ENCODE results near the gene CHRNA4. TPM values are rescaled to one million over a fixed set of nuclear protein-coding genes. Genes with fewer than 3 reads are reported as not detected.

The CHRNA4 gene
- total RNA-seq, 1 donor from 2014 or later, result 165 TPM

DNA sequence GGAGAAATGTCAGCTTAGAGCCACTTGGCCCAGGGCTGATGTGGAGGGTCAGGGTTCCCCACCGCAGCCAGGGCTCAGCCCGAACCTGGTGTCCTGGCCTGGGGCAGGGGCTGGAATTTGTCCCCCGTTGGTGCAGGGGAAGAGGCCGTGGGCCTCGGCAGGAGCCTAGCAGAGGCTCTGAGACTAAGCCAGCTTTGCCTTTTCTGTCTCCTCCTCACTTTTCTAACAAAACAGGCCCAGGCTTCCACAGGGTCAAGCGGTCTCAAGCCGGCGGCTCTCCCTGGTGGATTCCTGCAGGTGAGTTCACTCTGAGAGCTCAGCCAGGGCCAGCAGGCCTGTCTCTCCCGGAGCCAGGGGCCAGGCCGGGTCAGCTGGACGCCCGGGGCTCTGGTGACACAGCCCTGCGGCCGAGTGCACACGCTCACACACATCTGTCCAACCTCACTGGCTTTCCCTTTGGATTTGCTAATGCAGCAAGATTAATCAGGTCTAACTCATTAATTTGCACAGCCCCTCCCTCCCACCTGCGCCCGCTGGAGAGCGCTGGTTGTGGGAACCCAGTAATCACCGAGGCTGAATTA, 2.9 kb upstream of the CHRNA4 start:
- H3K27ac Mint-ChIP-seq (ENCODE audit: unreplicated experiment), result peak overlapping the region; percentile 55
- peaks cover 8% of the 10 kb centered on the region for H3K9me3 Mint-ChIP-seq (ENCODE audit: unreplicated experiment)
- no peaks in the 10 kb centered on the region for H3K36me3 Mint-ChIP-seq (ENCODE audit: unreplicated experiment)
- H3K27me3 Mint-ChIP-seq (ENCODE audit: unreplicated experiment), result peaks cover 16% of the 10 kb centered on the region
- TF ChIP-seq, protein P1, sequence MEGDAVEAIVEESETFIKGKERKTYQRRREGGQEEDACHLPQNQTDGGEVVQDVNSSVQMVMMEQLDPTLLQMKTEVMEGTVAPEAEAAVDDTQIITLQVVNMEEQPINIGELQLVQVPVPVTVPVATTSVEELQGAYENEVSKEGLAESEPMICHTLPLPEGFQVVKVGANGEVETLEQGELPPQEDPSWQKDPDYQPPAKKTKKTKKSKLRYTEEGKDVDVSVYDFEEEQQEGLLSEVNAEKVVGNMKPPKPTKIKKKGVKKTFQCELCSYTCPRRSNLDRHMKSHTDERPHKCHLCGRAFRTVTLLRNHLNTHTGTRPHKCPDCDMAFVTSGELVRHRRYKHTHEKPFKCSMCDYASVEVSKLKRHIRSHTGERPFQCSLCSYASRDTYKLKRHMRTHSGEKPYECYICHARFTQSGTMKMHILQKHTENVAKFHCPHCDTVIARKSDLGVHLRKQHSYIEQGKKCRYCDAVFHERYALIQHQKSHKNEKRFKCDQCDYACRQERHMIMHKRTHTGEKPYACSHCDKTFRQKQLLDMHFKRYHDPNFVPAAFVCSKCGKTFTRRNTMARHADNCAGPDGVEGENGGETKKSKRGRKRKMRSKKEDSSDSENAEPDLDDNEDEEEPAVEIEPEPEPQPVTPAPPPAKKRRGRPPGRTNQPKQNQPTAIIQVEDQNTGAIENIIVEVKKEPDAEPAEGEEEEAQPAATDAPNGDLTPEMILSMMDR (IDR thresholded peaks at IDR 0.05; ENCODE audit: partially characterized antibody, unreplicated experiment), result no peak
- H3K4me1 Mint-ChIP-seq (ENCODE audit: low read depth, unreplicated experiment), result peaks cover 25% of the 10 kb centered on the region
- peak overlapping the region; percentile 69 for H3K4me3 Mint-ChIP-seq (ENCODE audit: unreplicated experiment)
- DNase-seq, result peak; percentile 50

DNA sequence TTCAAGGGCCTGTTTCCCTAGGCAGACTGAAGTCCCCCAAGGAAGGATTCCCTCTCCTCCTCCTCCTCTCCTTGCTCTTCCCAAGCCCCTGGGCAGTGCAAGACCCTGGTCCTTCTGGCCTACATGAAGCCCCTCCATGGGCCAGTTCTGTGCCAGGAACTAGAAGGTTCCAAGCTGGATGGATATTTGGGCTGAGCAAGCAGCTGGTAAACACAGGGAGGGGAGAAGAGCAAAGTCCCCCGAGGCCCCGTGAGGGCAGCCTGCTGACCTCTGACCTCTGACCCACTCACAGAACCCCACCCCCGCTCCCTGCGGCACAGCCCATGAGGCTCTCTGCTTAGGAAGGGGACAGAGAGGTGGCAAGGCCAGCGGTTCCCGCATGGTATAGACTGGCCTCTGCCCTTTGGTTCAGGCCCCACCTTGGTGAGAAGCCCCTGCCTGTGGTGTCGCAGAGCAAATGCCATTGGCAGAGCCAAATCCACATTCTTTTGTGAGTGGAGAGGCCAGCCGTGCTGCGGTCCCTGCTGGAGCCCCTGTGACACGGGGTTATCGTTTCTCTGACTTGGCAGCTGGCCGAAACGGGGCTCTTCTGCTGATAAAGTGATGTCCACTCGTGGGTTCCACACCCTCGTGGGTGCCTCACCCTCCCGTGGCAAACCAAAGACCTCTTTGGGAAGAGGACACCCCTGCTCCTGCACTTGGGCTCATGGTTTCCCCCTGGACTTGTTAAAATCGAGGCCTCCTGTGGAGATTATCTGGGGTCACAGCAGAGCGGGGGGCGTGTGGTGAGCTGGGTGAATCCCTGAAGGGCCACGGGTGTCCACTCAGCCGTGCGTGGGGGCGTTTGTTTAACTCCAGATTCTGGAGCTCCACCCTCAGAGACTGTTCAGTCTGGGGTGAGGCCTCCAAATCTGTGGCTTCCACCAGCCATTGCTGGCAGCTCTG, 2.1 kb upstream of the CHRNA4 start:
- Mint-ChIP-seq H3K9me3 (ENCODE audit: unreplicated experiment) (peaks cover 8% of the 10 kb centered on the region), H3K27me3 (ENCODE audit: unreplicated experiment) (peaks cover 16% of the 10 kb centered on the region), H3K27ac (ENCODE audit: unreplicated experiment) (peak overlapping the region; percentile 78), H3K4me3 (ENCODE audit: unreplicated experiment) (peak overlapping the region; percentile 52), H3K4me1 (ENCODE audit: low read depth, unreplicated experiment) (peaks cover 23% of the 10 kb centered on the region), H3K36me3 (ENCODE audit: unreplicated experiment) (no peaks in the 10 kb centered on the region)
- DNase-seq, result peak; percentile 25
- TF ChIP-seq, protein P1 (IDR thresholded peaks at IDR 0.05; ENCODE audit: partially characterized antibody, unreplicated experiment), result no peak

DNA sequence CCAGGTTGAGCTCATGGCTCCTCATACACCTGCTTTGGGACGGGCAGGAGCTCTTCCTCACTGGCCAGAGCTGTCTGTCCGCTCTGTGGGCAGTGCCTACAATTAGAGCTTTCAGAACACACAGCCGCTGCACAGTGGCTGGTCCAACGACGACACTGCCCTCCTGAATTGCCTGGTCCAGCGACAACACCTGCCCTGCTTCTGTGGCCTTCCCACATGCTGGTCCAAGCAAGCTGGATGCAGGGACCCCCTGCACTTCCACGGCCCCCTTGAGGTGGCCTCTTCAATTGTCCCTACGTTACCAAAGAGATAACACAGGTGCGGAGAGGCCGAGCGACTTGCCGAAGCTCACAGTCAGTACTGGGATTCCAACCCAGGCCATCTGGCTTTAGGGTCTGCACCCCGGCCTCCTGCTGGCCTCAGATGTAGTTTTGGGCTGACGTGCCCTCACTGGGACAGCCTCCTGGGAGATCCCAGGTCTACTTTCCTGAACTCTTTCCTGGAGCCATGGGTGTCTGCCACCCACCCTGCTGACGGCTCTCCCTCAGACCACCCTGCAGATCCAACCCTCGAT, 1.4 kb upstream of the CHRNA4 start:
- TF ChIP-seq, protein P1 (IDR thresholded peaks at IDR 0.05; ENCODE audit: partially characterized antibody, unreplicated experiment), result no peak

DNA sequence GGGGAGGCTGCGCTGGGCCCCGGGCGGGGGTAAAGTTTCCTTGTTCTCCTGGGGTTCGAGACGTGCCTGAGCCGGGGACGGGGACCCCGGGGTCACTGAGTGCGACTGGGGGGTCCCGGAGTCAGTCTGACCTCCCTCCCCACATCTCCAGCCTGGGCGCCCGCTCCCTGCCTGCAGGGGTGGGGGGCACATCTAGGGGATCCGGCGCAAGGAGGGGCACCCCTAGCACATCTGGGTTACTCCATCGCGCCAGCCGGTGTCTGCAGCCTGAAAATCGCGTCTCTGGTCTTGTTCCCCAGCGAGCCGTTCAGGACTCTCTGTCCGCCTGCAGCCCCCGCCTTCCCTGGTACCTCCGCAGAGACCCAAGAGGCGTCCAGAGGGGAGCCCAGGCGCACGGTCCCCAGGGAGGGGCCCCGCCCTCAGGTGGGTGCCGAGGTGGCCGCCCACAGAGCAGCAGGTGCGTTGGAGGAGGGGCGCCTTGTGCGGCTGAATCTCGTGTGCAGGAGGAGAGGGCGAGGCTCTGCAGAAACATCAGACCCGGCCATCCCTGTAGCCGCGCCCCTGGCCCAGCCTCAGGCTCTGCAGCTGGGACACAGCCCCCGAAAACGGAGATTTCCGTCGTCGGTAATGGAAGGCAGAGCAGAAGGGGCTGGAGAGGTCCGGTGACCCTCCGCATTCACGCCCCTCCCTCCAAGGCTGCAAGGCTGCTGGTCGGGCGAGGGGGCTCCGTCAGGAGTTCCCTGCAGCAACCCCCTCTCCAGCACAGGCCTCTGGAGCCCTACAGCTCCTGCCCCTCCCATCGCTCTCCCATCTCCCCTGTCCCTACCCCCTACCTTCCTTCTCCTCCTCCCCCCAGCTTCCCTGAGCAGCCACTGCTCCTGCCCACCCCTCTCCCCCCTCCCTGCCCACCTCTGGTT, 628 bp upstream of the CHRNA4 start:
- Mint-ChIP-seq H3K36me3 (ENCODE audit: unreplicated experiment) (no peaks in the 10 kb centered on the region), H3K4me3 (ENCODE audit: unreplicated experiment) (peak overlapping the region; percentile 52), H3K9me3 (ENCODE audit: unreplicated experiment) (peaks cover 8% of the 10 kb centered on the region), H3K27me3 (ENCODE audit: unreplicated experiment) (peaks cover 14% of the 10 kb centered on the region), H3K4me1 (ENCODE audit: low read depth, unreplicated experiment) (peaks cover 19% of the 10 kb centered on the region), H3K27ac (ENCODE audit: unreplicated experiment) (no peak overlapping the region)
- peak; percentile 56 for DNase-seq
- TF ChIP-seq, protein P1 (IDR thresholded peaks at IDR 0.05; ENCODE audit: partially characterized antibody, unreplicated experiment), result no peak

More for the DNA sequence above, 1.4 kb upstream of the CHRNA4 start:
- H3K36me3 Mint-ChIP-seq (ENCODE audit: unreplicated experiment), result no peaks in the 10 kb centered on the region
- peaks cover 8% of the 10 kb centered on the region for H3K9me3 Mint-ChIP-seq (ENCODE audit: unreplicated experiment)
- peaks cover 14% of the 10 kb centered on the region for H3K27me3 Mint-ChIP-seq (ENCODE audit: unreplicated experiment)
- H3K4me1 Mint-ChIP-seq (ENCODE audit: low read depth, unreplicated experiment), result peaks cover 23% of the 10 kb centered on the region
- H3K27ac Mint-ChIP-seq (ENCODE audit: unreplicated experiment), result peak overlapping the region; percentile 78
- peak; percentile 16 for DNase-seq
- peak overlapping the region; percentile 52 for H3K4me3 Mint-ChIP-seq (ENCODE audit: unreplicated experiment)

Measured in glutamatergic neuron (in vitro differentiated cells).